MCF 10A (cell line): ENCODE results near the gene MT1E. TPM values are rescaled to one million over a fixed set of nuclear protein-coding genes. Genes with fewer than 3 reads are reported as not detected.
A peak's percentile ranks its signal among the peaks of the same experiment; 100 is the strongest.

Source experiments
- BruUV-seq: library from RNA; stranded (reverse); fragments of 400-500 nt; replicated peaks from 2 replicates; lab custom pipeline; 2021; lab: Mats Ljungman, UMichigan
- CTCF ChIA-PET: fragments of 300-600 bp; sonication (Branson Sonifier 250); formaldehyde crosslinking; extraction: SDS; loops from one replicate; lab custom pipeline; 2021; ENCODE audit warnings: antibody characterized with exemption, inconsistent platforms; lab: Yijun Ruan, JAX
- POLR2A ChIA-PET: fragments of 300-600, 350-650 bp; sonication (Branson Sonifier 250); formaldehyde crosslinking; extraction: SDS; loops from one replicate; lab custom pipeline; 2020; ENCODE audit warnings: antibody characterized with exemption, inconsistent platforms; lab: Yijun Ruan, JAX
- DNase-seq: peaks from one replicate; pipeline ENCODE4 v3.0.0-alpha.2; 2018; ENCODE audit not compliant: unreplicated experiment
- H3K27ac Mint-ChIP-seq: one replicate; pipeline ENCODE4 v1.8.0; 2022; ENCODE audit warnings: mild to moderate bottlenecking, low read depth, mixed read lengths; ENCODE audit not compliant: unreplicated experiment
- H3K27me3 Mint-ChIP-seq: one replicate; pipeline ENCODE4 v1.8.0; 2022; ENCODE audit warnings: mixed read lengths; ENCODE audit not compliant: insufficient read depth, unreplicated experiment
- H3K36me3 Mint-ChIP-seq: one replicate; pipeline ENCODE4 v1.8.0; 2022; ENCODE audit warnings: mild to moderate bottlenecking, moderate library complexity, mixed read lengths; ENCODE audit not compliant: insufficient read depth, unreplicated experiment
- H3K4me1 Mint-ChIP-seq: one replicate; pipeline ENCODE4 v1.8.0; 2022; ENCODE audit warnings: mixed read lengths; ENCODE audit not compliant: insufficient read depth, unreplicated experiment
- H3K4me3 Mint-ChIP-seq: one replicate; pipeline ENCODE4 v1.8.0; 2022; ENCODE audit warnings: mild to moderate bottlenecking, moderate library complexity, mixed read lengths; ENCODE audit not compliant: unreplicated experiment
- H3K9me3 Mint-ChIP-seq: one replicate; pipeline ENCODE4 v1.8.0; 2022; ENCODE audit warnings: mixed read lengths; ENCODE audit not compliant: unreplicated experiment
- intact Hi-C: fragments of 100-400 bp; cut with micrococcal nuclease; formaldehyde crosslinking; loops from 2 replicates; pipeline ENCODE4 v1.14.1; 2022
- total RNA-seq: library from RNA; stranded (reverse); gene quantifications from 2 replicates; pipeline ENCODE4 v1.2.3, GENCODE V29; 2022
- TF ChIP-seq, protein P1 (sequence below): fragments of 200-600 bp; IDR thresholded peaks from one replicate; pipeline ENCODE4 v1.8.0; 2022; ENCODE audit warnings: antibody characterized with exemption, mild to moderate bottlenecking; ENCODE audit not compliant: unreplicated experiment

The MT1E gene
- total RNA-seq, 1 experiment from 2014 or later: 934 TPM

DNA sequence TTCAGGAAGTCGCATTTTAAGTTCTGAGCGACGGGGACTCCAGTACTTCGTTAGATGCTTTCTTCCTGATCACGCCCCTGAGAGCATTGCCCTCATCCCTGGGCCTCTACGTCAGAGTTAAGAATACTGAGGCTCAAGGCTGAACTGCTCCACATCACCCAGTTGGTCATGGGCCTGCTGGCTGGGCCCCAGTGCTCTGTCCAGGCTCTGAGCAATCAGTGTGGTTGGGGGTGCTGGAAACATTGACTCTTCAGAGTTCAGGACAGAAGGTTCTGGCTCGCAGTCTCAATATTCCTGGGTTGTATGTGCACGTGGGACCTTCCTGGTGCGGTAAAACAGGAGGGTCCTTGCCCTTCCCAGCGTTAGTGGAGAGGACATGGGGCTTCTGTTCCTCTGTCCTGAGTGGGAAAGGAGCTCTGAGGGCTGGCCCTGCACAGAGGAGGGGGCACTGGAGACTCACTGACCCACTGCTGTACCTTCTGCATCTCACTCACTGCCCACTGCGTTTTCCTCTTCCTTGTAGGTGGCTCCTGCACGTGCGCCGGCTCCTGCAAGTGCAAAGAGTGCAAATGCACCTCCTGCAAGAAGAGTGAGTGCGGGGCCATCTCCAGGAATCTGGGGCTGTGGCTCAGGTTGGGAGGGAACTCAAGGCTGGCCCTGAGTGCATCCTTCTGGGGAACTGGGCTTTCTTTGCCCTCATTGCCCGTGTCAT, 518 bp downstream of the MT1E start:
- BruUV-seq: TSS peak; percentile 90
- Mint-ChIP-seq H3K9me3 (no peaks in the 10 kb centered on the region), H3K4me1 (peaks cover 11% of the 10 kb centered on the region), H3K36me3 (peaks cover 30% of the 10 kb centered on the region), H3K27ac (peak overlapping the region; percentile 81), H3K27me3 (no peaks in the 10 kb centered on the region), H3K4me3 (peak overlapping the region; percentile 95)
- ChIA-PET POLR2A (interaction anchor here (0.6 to 15.3 kb wide), 38 partner anchors 10 to 1253 kb away, joined by 3 to 1404 read pairs (median 5); partner anchors contain the start of genes MT1F, MT1X, MT2A and NUP93), CTCF (interaction anchor here (0.5 to 2.7 kb wide), 9 partner anchors 8 to 75 kb away, joined by 3 to 12 read pairs (median 5); no protein-coding TSS in a partner anchor)
- TF ChIP-seq, protein P1, sequence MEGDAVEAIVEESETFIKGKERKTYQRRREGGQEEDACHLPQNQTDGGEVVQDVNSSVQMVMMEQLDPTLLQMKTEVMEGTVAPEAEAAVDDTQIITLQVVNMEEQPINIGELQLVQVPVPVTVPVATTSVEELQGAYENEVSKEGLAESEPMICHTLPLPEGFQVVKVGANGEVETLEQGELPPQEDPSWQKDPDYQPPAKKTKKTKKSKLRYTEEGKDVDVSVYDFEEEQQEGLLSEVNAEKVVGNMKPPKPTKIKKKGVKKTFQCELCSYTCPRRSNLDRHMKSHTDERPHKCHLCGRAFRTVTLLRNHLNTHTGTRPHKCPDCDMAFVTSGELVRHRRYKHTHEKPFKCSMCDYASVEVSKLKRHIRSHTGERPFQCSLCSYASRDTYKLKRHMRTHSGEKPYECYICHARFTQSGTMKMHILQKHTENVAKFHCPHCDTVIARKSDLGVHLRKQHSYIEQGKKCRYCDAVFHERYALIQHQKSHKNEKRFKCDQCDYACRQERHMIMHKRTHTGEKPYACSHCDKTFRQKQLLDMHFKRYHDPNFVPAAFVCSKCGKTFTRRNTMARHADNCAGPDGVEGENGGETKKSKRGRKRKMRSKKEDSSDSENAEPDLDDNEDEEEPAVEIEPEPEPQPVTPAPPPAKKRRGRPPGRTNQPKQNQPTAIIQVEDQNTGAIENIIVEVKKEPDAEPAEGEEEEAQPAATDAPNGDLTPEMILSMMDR: no peak
- DNase-seq: no peak
- intact Hi-C loops: loop anchor here (1.0 kb wide), 1 partner anchor 18 kb away; the partner anchor contains the start of gene MT2A

DNA sequence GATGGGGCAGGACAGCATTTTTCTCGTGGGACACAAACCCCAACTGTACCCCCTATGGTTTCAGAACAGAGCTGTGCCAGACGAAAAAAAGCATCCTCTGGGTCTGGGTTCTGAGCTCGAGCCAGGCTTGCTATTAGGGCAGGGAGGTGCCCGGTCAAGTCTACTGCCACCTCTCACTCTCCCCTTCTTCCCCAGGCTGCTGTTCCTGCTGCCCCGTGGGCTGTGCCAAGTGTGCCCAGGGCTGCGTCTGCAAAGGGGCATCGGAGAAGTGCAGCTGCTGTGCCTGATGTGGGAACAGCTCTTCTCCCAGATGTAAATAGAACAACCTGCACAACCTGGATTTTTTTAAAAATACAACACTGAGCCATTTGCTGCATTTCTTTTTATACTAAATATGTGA, 1.1 kb downstream of the MT1E start:
- CTCF ChIA-PET: interaction anchor here (1.0 to 2.7 kb wide), 4 partner anchors 17 to 75 kb away, joined by 3 to 12 read pairs (median 4); no protein-coding TSS in a partner anchor
- peak overlapping the region; percentile 80 for H3K27ac Mint-ChIP-seq
- peaks cover 30% of the 10 kb centered on the region for H3K36me3 Mint-ChIP-seq
- peaks cover 11% of the 10 kb centered on the region for H3K4me1 Mint-ChIP-seq
- TF ChIP-seq, protein P1: no peak
- DNase-seq: no peak
- no peaks in the 10 kb centered on the region for H3K27me3 Mint-ChIP-seq
- POLR2A ChIA-PET: interaction anchor here (0.5 to 15.3 kb wide), 24 partner anchors 10 to 1978 kb away, joined by 3 to 1404 read pairs (median 6); partner anchors contain the start of genes MT1F, MT1X and MT2A
- peak overlapping the region; percentile 95 for H3K4me3 Mint-ChIP-seq
- intact Hi-C loops: no loop called here
- BruUV-seq: no TSS peak
- H3K9me3 Mint-ChIP-seq: no peaks in the 10 kb centered on the region

DNA sequence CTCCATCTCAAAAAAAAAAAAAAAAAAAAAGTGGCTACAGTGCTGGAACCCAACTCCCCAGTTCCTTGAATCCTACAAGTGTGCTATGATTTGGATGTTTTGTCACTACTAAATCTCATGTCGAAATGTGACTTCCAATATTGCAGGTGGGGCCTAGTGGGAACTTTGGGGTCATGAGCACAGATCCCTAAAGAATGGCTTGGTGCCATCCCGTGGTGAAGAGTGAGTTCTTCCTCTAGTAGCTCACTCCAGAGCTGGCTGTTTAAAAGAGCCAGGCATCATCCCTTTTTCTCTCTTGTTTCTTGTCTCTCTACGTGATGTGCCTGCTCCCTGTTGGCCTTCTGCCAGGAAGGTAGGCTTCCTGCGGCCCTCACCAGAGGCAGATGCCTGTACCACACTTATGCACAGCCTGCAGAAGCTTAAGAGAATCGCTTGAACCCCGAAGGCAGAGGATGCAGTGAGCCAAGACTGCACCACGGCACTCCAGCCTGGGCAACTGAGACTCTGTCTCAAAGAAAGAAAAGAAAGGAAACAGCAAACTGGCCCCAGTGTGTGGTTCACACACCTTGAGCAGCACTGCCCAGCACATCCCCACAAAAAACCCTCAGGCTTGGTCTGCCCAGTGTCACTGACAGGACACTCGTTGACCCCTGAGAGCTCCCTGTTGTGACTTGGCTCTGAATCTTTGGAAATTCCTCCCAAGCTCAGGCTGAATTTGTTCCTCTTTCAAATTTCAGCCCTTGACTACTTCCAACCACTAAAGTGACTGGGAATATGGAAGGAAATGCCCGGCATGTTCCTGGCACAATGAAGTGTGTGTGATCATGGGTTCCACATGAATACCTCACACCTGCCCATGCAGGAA, 3.1 kb downstream of the MT1E start:
- ChIA-PET CTCF (interaction anchor here (0.6 to 1.0 kb wide), 3 partner anchors 15 to 73 kb away, joined by 3 to 7 read pairs (median 4); no protein-coding TSS in a partner anchor), POLR2A (interaction anchor here (0.6 to 15.3 kb wide), 14 partner anchors 8 to 1823 kb away, joined by 3 to 1404 read pairs (median 4); partner anchors contain the start of genes MT1F, MT1X, MT2A and PSME3IP1)
- intact Hi-C loops: no loop called here
- TF ChIP-seq, protein P1: no peak
- H3K27me3 Mint-ChIP-seq: no peaks in the 10 kb centered on the region
- DNase-seq: peak; percentile 63
- no peak overlapping the region for H3K4me3 Mint-ChIP-seq
- H3K4me1 Mint-ChIP-seq: peaks cover 14% of the 10 kb centered on the region
- H3K9me3 Mint-ChIP-seq: no peaks in the 10 kb centered on the region
- H3K36me3 Mint-ChIP-seq: peaks cover 30% of the 10 kb centered on the region
- no peak overlapping the region for H3K27ac Mint-ChIP-seq
- BruUV-seq: no TSS peak
